Mesenteric fat pad (tissue), 1 donor: ENCODE measurements around the gene AUTS2. TPM values are rescaled to one million over a fixed set of nuclear protein-coding genes. Genes with fewer than 3 reads are reported as not detected.

Experiments used
- DNase-seq: peaks from one replicate; pipeline ENCODE4 v3.0.0-alpha.2; 2020; ENCODE audit warnings: low spot score
- total RNA-seq: library from RNA; stranded (reverse); fragmentation: NEBNext Ultra II Directional; extraction: Animal tissue kit (Norgen Biotek cat#: 25700); gene quantifications from one replicate; pipeline ENCODE4 v1.2.1, GENCODE V29; 2021
- donor health status: DM: yes; HTN: yes; CAD: no.

AUTS2 gene
- total RNA-seq, 1 donor from 2014 or later: 28.1 TPM

DNA sequence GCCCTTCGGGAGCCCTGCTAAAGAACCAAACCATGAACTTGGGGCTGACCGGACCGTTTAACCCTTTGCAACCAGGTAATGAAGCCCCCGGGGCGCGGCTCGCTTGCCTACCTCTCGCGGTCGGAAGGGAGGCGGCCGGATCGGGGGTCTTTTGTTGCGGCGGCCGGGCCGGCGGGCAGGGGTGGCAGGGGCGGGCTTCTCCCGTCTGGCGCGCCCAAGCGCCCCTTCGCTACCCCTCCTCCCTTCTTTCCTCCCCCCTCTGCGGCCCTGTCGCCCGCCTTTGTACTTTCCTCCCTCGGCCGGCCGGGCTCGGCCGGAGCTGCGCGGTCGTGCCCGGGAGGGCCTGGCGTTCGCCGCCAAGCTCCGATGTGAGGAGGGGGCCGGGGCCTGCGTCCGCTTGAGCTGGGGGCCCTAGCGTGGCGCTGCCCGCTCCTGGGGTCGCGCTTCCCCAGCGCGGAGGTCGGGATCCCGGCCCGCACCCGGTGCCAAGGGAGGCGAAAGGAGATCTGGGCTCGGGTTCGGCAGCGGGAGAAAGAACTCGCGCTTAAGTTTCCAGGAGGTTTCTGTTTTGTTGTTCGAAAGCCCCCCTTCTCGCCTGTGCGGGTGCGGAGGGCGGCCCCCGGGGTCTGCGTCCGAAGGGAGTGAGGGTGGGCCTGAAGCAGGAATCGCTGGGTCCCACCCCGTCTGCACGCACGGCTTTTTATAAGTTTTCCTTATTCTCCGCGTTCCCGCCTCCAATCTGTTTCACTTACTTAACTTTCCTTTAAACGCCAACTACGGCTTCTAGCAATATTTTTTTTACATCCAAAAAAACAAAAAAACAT is 1096.9 kb downstream of the AUTS2 start:
- DNase-seq: no peak

- no peak for DNase-seq
These were observed 1097.5 kb downstream of the AUTS2 start for GRCh38 chr7:70695795-70696083.

- DNase-seq: no peak
These were observed 1098.0 kb downstream of the AUTS2 start for GRCh38 chr7:70696201-70696754.

GRCh38 chr7:70698219-70698832 is 1100.1 kb downstream of the AUTS2 start:
- no peak for DNase-seq

DNA sequence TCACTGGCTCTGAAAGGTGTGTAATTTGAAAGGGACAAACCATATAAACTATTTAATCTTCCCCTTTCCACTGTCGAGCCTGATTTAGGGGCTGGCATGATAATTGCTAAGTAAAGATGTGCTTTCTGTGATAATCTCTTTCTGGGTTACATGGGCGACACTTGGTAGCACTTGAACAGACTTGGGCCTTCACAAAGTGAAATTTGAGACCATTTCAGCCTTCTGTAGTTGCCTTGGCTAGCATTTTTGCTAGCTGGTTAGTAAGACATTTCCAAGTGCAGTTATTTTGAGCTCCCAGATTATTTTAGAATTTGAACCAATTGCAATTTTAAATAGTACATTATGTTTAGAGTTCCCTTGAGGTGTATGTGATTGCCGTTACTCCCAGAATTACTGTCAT is 1101.0 kb downstream of the AUTS2 start:
- no peak for DNase-seq

DNA sequence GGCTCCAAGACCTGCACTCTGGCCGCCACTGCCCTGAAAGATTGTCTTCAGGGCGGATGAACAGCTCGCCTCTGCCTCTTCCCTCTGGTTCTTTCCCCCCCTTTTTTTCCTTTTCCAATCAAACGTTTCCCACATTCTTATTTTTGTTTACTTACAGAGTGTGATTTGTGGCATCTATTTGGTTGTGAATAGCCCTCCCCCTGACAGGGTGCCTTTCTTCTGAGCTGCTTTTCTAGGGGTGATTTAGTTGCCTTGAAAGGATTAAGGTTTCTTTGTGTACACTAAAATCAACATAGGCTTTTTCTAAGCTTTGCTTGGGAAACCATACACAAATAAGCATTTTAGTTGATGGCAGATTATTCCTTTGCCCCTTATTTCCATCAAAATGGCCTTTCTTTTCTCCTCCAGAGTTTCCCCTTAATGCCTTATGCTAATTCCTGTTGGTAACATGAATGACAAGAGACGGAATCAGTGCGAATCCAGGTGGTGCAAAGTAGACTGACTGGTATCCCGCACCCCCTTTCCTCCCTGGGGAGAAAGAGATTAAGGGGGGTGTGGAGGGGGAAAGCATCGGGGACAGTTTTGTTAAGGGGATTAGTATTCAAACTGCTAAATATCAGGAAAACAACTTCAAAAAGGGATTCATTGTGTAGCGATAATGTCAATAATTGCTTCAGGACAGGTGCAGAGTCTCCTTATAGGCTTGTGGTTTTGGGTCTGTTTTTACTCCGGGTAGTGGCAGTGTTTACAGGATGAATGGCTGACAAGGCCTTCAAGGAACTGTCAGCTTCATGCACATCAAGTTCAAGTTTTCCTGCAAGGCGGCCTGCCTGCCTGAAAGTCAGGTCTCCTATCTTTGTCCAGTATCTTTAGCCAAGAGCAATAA is 1102.0 kb downstream of the AUTS2 start:
- DNase-seq: no peak

- no peak for DNase-seq
These were observed 1102.7 kb downstream of the AUTS2 start for GRCh38 chr7:70700941-70701425.

GRCh38 chr7:70701477-70701876 is 1103.2 kb downstream of the AUTS2 start:
- DNase-seq: no peak

DNA sequence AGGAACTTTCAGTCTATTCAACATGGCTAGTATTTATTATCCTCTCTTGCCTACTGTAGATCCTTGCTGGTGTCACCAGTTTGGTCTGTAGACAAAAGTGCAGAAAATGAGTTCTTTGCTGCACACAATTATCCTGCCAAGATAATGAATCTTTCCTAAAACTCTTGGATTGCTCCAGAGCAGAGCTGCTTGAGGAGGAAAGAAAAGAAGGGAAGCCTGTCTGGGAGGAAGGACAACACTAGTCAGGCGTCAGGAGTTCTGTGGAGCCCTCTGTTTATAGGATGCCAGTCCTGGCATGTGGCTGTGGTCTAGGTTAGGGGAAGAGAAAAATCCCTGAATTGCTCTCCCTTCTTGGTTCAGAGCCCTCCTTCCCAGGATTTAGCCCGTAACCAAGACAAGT is 1103.7 kb downstream of the AUTS2 start:
- DNase-seq: no peak

DNA sequence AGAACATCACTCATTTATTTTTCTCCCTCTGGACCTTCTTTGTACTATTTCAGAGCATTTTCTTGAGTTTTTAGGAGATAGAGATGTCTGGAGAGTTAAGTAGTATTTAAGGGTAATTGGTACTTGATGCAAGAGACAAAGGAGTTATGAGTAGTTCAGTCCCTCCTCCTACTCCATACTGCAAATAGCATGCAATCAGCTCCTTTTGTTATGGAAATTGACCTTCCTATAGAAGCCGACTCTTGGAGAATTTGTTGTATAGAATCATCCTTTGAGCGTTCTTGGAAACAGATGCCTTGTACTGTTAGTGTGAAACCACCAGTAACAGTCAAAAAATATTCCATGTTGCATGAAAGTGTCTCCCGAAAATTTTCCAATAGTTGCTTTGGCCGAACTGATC is 1105.5 kb downstream of the AUTS2 start:
- DNase-seq: no peak

DNA sequence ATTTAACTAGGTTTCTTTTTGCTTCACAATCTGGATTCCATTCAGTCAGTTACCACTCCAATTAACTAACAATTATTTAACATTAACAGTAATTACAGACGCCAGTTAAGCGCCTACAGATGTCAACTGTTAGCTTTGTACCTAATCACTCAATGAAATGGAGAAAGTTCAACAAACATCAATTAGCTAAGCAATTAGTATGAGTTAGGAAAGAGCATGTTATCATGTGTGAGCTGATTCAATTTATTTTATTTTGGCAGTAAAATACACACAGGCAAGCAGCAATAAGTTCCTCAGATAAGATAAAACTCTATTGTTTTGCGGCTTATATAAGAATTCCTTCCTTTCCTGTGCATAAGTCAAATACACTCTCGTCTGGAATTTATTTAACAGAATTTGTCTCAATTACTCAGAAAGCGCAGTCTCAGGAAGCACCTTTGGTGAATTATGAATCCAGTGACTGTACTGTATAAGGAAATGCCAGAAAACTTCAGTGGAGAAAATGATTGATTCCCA is 1106.6 kb downstream of the AUTS2 start:
- no peak for DNase-seq

GRCh38 chr7:70706204-70706603 is 1107.9 kb downstream of the AUTS2 start:
- DNase-seq: no peak

DNA sequence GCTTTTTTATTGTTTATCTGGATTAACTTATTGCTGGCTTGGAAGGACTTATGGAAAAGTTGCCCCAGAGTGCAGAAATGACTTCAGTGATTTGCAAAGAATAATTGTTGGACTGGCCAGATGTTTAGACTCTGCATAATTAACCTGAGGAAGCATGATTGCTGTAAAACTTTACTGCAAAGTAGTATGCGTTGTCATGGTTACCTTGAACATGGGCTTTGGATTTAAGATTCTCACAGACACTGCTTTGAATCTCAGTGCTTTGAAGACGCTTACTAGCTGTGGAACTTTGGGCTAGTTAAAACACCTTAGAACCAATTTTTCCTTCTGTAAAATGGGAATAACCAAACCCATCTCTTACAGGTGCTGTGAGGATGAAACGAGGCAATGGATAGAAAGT is 1108.4 kb downstream of the AUTS2 start:
- no peak for DNase-seq

- DNase-seq: no peak
These were observed 1109.6 kb downstream of the AUTS2 start for GRCh38 chr7:70707823-70708243.

- DNase-seq: no peak
These were observed 1111.8 kb downstream of the AUTS2 start for GRCh38 chr7:70710011-70710480.

DNA sequence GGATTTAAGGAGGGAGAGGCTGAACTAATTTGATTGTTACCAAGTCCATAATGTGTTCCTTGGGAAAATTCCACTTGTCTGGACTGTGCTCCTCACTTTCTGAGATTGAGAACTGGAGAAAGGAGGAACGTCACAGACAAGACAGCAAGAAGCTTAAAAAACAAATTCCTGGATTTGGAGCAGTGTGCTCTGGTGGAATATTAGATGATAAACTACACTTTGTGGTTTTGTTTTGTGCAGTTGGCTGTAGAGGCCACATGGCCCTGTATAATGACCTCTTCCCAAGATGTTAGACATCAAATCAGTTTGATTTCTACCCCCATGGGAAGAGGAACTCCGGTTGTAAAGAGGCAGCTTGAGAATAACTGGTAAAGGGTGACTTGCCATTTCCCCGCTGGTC is 1112.4 kb downstream of the AUTS2 start:
- no peak for DNase-seq

GRCh38 chr7:70711452-70711851 is 1113.2 kb downstream of the AUTS2 start:
- DNase-seq: no peak

- no peak for DNase-seq
These were observed 1114.7 kb downstream of the AUTS2 start for GRCh38 chr7:70712942-70713341.

- no peak for DNase-seq
These were observed 1116.3 kb downstream of the AUTS2 start for GRCh38 chr7:70714506-70715038.

- DNase-seq: no peak
These were observed 1119.5 kb downstream of the AUTS2 start for GRCh38 chr7:70717553-70718329.
